ENCODE results near the gene SLC18A3. TPM values are rescaled to one million over a fixed set of nuclear protein-coding genes. Genes with fewer than 3 reads are reported as not detected.

SLC18A3 gene
- total RNA-seq, 1 donor from 2014 or later: not detected

GRCh38 chr10:49653273-49653929, 43.3 kb downstream of the SLC18A3 start:
- TF ChIP-seq CTCF (IDR thresholded peaks at IDR 0.05; ENCODE audit: insufficient read depth, low read length, severe bottlenecking): no peak
- Histone ChIP-seq H3K36me3 (ENCODE audit: control insufficient read depth, insufficient read depth, low read length) (no peaks in the 10 kb centered on the region), H3K27me3 (ENCODE audit: control insufficient read depth, insufficient read depth, low read length) (no peaks in the 10 kb centered on the region), H3K4me3 (ENCODE audit: low read depth, low read length) (no peak overlapping the region)
- no peak for DNase-seq (ENCODE audit: low read depth)
- FAIRE-seq: no peak

- no peaks in the 10 kb centered on the region for H3K36me3 ChIP-seq (ENCODE audit: control insufficient read depth, insufficient read depth, low read length)
- H3K27me3 ChIP-seq (ENCODE audit: control insufficient read depth, insufficient read depth, low read length): no peaks in the 10 kb centered on the region
- no peak overlapping the region for H3K4me3 ChIP-seq (ENCODE audit: low read depth, low read length)
- FAIRE-seq (peak; percentile 7), DNase-seq (ENCODE audit: low read depth) (no peak)
- TF ChIP-seq CTCF (IDR thresholded peaks at IDR 0.05; ENCODE audit: insufficient read depth, low read length, severe bottlenecking): no peak
These were observed 44.1 kb downstream of the SLC18A3 start for GRCh38 chr10:49654036-49654693.

GRCh38 chr10:49655099-49655498, 45.0 kb downstream of the SLC18A3 start:
- Histone ChIP-seq H3K4me3 (ENCODE audit: low read depth, low read length) (no peak overlapping the region), H3K27me3 (ENCODE audit: control insufficient read depth, insufficient read depth, low read length) (no peaks in the 10 kb centered on the region), H3K36me3 (ENCODE audit: control insufficient read depth, insufficient read depth, low read length) (no peaks in the 10 kb centered on the region)
- TF ChIP-seq CTCF (IDR thresholded peaks at IDR 0.05; ENCODE audit: insufficient read depth, low read length, severe bottlenecking): no peak
- FAIRE-seq: no peak
- no peak for DNase-seq (ENCODE audit: low read depth)

GRCh38 chr10:49656845-49657493, 46.9 kb downstream of the SLC18A3 start:
- no peak overlapping the region for H3K4me3 ChIP-seq (ENCODE audit: low read depth, low read length)
- no peak for TF ChIP-seq CTCF (IDR thresholded peaks at IDR 0.05; ENCODE audit: insufficient read depth, low read length, severe bottlenecking)
- FAIRE-seq (no peak), DNase-seq (ENCODE audit: low read depth) (peak; percentile 31)
- no peaks in the 10 kb centered on the region for H3K36me3 ChIP-seq (ENCODE audit: control insufficient read depth, insufficient read depth, low read length)
- H3K27me3 ChIP-seq (ENCODE audit: control insufficient read depth, insufficient read depth, low read length): no peaks in the 10 kb centered on the region

GRCh38 chr10:49657606-49658005, 47.5 kb downstream of the SLC18A3 start:
- DNase-seq (ENCODE audit: low read depth): no peak
- no peak for TF ChIP-seq CTCF (IDR thresholded peaks at IDR 0.05; ENCODE audit: insufficient read depth, low read length, severe bottlenecking)
- Histone ChIP-seq H3K4me3 (ENCODE audit: low read depth, low read length) (no peak overlapping the region), H3K36me3 (ENCODE audit: control insufficient read depth, insufficient read depth, low read length) (no peaks in the 10 kb centered on the region), H3K27me3 (ENCODE audit: control insufficient read depth, insufficient read depth, low read length) (no peaks in the 10 kb centered on the region)
- no peak for FAIRE-seq

All from bronchial epithelial cell (primary cell).